HG03025 (cell line): Measurements from ENCODE around the gene SLC41A2.
"Not testable (repeated sequence)": the region's sequence is repeated elsewhere in the genome, so short reads cannot be mapped to it uniquely, and the experiment has no call there.

Experiments used
- ATAC-seq: cut with Tn5 transposase; IDR thresholded peaks from one replicate; pipeline ENCODE4 v1.9.1; 2021; ENCODE audit warnings: mild to moderate bottlenecking, moderate library complexity; ENCODE audit not compliant: unreplicated experiment, low FRiP score

The SLC41A2 gene

DNA sequence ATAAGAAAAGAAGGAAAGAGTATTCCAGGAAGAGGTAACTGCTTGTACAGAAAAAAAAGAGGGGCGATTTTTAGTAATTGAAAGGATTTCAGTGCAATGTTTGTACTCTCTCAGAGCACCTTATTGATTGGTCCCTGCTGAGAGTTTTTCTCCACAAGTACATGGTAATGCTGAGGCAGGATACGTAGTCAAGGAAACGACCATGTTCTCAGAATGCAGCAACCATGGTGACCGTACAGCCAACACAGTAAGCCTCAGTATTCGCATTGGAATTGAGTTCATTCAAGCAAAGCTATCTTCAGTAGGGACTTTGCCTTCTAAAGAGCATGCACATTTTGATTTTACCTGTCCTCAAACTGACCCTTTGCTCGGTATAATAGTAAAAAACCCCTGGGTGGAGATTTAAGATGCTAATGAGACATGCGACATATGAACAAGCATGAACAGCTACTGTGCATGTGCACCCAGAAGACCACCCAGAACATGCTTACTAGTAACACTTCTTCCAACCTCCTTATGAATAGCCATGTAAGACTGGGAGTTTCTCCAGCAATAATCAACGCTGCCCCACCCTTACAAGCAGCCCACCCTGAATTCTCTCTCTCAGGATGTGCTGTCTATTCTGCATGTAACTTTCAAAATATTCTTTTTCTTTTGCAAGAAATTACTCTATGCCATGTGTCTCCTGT lies 6.2 kb upstream of the SLC41A2 start:
- ATAC-seq: no peak

DNA sequence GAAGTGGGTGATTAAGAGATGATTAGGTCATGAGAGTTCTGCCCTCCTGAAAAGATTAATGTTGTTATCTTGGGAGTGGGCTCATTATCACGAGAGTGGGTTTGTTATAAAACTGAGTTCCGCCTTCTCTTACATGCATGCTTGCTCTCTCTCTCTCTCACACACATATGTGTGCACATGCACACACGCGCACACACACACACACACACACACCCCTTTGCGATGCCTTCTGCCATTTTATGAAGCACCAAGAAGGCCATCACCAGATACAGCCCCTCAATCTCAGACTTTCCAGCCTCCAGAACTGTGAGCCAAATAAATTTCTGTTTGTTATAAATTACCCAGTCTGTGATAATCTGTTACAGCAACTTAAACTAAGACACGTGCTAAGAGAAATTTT lies 5.7 kb upstream of the SLC41A2 start:
- ATAC-seq: no peak

DNA sequence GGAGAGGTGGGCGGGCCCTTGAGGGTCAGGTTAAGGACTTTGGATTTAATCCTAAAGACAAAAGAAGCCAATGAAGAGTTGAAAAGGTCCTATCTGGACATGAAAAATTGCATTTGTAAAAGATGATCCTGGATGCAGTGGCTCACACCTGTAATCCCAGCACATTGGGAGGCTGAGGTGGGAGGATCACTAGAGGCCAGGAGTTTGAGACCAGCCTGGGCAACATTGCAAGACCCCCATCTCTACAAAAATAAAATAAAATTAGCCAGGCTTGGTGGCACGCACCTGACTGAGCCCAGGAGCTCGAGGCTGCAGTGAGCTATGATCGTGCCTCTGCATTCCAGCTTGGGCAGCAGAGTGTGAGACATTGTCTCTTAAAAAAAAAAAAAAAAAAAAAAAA lies 2.4 kb upstream of the SLC41A2 start:
- ATAC-seq: no peak

DNA sequence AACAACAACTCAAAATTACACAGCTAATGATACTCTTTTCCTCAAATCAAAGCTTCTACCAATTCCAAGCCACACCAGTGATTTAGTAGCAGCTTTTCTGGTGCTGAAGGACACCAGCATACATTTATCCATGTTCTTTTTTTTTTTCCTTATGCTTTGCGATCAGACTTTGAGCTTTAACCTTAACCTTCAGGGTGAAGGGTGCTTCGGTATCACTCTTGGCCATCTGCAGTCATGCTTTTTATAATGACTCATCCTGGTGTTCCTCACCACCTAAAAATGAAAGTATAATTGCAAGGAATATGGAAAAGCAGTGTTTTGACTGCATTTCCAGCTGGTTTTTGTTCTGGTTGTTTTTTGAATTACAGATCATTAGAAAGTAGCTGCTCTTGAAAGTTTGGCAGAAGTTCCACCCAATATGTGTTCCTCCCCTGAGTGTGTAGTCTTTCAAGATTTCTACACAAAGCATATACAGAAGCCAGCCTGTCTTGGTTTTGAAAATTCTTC lies 1.3 kb upstream of the SLC41A2 start:
- ATAC-seq: no peak

DNA sequence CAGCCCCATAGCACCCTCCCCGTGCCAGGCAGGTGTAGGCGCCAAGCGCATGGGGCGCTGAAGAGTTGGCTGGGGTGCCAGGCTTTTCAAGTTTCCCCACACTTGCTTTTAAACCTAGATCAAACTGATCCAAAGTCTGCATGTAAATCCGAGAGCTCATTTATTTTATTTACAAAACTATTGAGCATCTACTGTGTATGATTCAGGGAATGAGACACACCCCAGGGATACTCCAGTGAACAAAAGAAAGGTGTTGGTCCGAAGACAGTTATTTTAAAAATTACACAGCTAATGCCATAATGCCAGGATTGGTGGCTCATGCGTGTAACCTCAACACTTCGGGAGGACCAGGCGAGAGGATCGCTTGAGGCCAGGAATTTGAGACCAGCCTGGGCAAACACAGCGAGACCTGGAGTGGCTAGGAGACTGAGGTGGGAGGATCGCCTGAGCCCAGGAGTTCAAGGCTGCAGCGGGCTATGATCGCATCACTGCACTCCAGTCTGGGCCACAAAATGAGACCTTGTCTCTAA lies 780 bp upstream of the SLC41A2 start:
- ATAC-seq: no peak

DNA sequence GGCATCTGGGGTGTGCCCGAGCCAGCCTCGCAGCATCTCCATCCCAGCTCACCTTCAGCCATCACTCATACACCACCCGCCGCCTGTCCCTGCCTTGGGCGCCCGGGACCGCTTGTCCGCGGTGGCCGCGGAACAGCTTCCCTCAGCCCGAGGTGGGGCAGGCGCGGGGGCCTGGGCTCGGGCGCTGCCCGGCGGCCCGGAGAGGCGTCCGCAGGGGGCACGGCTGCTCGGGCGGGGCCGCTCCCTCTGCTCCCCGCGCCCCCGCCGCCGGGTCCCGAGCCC lies 430 bp downstream of the SLC41A2 start:
- ATAC-seq: peak; percentile 27

DNA sequence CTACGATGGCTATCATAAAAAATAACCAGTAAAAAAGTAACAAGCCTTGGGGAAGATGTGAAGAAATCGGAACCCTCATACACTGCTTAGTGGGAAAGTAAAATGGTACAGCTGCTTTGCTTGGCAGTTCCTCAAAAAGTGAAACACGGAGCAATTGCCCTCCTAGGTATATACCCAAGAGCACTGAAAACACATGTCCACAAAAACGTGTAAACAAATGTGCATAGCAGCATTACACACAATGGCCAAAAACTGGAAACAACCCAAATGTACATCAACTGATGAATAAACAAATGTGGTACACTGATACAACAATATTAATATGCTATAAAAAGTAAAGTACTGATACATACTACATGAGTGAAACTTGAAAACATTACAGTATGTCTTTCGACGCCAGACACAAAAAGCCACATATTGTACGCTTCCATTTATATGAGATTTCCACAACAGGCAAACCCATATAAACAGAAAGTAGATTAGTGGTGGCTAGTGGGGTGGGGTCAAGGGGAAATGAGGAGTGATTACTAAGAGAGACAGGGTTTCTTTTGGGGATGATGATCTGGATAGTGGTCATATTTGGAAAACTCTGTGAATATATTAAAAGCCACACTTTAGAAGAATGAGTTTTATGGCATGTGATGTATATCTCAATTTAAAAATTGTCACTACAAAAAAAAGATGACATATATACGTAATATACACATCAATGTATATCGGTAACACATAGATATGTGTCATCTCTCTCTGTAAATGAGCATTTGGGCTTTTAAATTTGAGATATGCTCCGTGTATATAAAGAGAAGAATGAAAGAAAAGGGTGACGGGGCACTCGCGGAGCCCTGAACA lies 996 bp downstream of the SLC41A2 start:
- ATAC-seq: no peak

DNA sequence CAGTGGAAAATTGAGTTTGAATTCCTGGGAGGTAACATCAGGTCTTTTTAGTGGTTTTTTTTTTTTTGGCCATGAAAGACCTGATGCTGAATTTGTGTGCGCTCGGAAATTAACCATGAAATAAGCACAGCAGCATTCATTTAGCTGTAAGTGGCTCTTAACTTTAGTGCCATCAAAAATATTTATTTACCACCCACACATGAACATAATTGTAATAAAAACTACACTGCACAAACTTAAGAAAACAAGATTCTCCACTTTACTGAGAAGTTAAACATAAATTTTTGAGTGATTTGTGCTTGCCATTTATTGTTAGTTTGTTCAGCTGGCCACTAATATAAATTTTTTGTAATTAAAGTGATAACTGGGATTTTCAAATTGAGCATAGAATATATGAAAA lies 2.4 kb downstream of the SLC41A2 start:
- no peak for ATAC-seq

DNA sequence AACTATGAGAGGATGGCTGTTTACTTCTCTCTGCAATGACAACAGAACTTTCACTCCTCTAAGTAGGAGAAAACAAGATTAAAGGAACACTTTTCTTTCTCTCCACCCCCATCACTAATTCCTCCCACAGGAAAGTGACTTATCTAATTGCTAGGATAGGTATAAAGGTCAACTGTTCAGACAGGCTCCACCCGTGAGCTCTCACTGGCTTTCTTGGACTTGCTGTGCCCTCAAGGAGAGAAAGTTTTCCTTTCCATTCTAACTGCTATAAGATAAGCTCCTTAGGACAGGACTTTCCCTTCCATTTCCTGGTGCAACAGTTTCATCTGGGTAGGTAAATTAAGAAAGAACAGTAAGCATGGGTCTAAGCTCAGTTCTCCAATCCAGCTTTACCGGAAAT lies 4.8 kb downstream of the SLC41A2 start:
- no peak for ATAC-seq

DNA sequence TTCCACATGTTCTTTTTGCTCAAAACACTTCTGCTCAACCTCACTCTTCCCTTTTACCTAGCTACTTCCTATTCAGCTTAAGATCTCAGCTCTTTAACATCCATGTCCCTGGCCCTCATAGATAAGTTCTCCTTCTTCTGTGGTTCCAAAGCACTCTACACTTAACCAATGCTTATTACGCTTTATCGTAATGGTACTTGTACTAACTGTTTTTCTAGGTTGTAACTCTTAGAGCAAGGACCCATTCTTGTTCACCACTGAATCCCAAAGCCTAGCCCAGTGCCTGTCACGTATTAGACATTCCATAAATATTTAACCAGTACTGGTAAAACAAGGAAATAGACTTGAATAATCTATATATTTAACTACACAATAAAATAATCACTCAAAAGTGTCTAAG lies 5.3 kb downstream of the SLC41A2 start:
- no peak for ATAC-seq

DNA sequence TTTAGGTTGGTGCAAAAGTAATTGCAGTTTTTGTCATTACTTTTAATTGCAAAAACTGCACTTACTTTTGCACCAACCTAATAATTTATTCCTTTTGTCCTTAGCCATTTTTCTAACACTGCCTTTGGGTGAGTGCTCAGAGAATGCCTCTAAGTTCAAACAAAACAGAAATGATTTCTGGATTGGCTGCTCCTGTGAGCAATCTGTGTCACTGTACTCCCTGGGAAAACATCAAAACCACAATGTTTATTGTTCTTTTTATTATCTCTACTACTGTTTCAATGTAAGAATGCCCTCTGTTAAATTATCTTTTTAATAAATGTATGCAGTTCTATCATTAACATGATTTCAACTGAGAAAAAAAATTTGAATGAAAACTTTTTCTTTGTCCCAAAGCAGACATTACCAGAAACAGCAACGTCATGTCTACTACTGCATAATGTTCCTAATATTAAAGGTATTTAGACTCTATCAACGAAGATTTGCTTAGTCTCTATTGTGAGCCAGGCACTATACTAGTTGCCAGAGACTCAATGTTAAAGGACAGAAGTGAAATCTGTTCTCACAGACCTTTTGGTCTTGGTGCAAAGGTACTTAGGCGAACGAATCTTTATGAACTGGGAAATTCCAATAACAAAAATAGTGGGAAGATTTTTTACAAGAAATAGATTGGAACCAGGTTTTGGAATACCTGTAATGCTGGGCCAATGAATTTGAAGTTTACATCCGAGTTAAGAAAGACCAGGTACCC lies 6.2 kb downstream of the SLC41A2 start:
- ATAC-seq: no peak

DNA sequence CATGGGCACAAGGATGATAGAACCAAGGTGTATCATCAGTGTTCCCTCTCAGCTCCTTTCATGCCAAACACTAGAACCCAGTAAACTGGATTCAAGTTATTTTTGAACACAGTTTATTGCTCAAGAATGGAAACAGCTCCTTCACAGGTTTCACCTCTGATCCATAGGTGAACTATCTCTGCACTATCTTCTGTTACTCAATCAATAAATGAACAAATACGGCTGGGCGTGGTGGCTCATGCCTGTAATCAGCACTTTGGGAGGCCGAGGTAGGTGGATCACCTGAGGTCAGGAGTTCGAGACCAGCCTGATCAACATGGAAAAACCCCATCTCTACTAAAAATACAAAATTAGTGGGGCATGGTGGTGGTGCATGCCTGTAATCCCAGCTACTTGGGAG lies 9.4 kb downstream of the SLC41A2 start:
- ATAC-seq: not testable (repeated sequence)

DNA sequence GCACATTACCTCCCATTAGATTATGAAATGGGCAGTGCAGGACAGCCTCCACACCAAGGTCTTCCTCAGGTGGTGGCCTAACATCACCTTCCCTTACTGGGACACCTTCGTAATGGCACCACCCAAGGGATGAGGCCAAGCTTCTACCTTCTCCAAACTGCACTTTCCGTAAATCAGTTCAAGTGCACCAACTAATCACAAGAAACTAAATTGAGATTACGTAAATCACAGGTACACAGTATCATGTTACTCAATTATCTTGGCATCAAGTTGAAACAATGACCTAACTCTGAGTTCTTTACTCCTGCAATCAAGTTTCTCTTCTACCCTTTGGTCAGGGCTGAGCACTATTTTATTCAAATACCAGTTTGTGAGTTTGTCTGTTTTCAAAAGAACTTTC lies 13.8 kb downstream of the SLC41A2 start:
- ATAC-seq: no peak

DNA sequence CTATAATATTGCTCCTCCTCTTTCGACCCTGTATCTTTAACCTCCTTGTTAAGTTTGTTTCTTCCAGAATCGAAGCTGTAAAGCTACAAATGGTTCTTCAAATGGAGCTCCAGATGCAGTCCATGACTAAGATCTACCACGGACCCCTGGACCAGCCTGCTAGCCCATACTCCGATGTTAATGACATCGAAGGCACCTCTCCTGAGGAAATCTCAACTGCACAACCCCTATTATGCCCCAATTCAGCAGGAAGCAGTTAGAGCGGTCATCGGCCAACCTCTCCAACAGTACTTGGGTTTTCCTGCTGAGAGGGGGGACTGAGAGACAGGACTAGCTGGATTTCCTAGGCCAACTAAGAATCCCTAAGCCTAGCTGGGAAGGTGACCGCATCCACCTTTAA lies 14.7 kb downstream of the SLC41A2 start:
- not testable (repeated sequence) for ATAC-seq

DNA sequence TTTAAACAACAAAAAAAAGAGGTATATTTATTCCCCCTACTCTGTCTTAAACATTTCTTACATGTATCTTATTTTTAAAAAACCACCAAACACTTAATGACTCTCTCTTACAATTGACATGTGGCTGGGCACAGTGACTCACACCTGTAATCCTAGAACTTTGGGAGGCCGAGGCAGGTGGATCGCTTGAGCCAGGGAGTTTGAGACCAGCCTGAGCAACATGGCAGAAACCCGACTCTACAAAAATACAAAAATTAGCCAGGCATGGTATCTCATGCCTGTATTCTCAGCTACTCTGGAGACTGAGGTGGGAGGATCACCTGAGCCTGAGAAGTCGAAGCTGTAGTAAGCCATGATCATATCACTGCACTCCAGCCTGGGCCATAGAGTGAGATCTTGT lies 16.0 kb downstream of the SLC41A2 start:
- no peak for ATAC-seq

DNA sequence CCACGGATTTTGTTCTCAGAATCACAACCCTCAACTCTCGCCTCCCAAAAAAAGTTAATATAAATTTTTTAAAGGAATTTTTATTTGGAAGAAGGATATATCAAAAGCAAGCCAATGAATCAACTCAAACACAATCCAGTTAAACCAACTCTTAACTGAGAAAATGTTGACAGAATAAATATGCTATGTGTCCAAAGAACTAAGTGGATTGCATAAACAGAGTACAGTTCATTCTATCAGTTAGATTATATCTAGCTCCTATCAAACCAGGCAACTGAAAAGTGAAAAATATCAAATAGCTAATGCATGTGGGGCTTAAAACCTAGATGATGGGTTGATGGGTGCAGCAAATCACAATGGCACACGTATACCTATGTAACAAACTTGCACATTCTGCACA lies 16.6 kb downstream of the SLC41A2 start:
- no peak for ATAC-seq

DNA sequence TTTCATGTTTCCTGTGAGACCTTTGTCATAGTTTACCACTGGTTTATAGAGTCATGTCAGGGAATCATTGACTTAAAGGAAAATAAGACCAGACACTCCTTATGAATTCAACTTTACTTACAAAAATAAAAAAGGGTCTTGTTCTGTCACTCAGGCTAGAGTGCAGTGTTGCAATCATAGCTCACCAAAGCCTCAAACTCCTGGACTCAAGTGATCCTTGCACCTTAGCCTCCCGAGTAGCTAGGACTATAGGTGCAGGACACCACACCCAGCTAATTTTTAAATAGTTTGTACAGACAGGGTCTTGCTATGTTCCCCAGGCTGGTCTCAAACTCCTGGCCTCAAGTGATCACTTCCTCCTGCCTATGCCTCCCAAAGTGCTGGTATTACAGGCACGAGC lies 19.0 kb downstream of the SLC41A2 start:
- ATAC-seq: no peak

DNA sequence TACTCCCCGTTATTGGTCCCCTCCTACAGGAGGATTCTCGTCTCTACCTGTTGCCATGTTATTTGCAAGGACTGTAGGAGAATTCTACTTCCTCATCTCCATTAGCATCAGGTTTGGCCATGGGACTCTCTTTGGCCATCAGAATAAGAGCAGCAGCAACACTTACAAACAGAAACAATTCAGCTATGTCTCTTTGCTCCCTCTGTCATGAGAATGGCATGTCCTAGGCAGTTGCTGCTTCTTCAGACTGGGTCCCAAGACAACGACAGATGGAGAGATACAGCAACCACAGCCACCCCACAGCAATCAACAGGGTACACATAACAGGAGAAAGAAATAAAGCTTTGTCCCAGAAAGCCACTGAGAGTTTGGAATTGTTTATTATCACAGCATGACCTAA lies 19.7 kb downstream of the SLC41A2 start:
- ATAC-seq: no peak

DNA sequence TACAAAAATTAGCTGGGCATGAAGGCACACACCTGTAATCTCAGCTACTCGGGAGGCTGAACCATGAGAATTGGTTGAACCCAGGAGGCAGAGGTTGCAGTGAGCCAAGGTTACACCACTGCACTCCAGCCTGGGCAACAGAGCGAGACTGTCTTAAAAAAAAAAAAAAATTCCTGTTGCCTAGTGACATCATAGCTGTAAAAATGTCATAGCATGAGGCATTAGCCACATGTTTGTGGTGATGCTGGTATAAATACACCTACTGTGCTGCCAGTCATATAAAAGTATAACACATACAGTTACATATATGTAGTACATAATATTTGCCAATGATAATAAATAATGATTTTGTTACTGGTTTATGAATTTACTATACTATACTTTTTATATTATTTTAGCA lies 22.2 kb downstream of the SLC41A2 start:
- ATAC-seq: no peak

DNA sequence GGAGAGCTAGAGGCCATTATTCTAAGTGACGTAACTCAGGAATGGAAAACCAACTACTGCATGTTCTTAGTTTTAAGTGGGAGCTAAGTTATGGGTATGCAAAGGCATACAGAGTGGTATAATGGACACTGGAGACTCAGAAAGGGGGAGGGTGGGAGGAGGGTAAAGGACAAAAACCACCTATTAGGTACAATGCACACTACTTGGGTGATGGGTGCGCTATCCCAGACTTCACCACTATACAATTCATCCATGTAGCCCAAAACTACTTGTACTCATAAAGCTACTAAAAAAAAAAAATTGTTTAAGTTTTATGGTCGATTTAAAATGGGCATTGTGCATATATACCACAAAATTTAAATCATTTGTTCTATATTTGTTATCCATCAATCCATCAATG lies 24.3 kb downstream of the SLC41A2 start:
- ATAC-seq: no peak

DNA sequence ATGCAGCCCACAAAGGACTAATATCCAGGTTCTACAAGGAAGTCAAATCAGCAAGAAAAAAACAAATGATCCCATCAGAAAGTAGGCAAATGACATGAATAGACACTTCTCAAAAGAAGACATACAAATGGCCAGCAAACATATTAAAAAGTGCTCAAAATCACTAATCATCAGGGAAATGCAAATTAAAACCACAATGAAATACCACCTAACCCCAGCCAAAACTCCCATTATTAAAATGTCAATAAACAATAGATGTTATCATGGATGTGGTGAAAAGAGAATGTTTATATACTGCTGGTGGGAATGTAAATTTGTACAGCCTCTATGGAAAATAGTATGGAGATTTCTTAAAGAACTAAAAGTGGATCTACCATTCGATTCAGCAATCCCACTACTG lies 25.0 kb downstream of the SLC41A2 start:
- no peak for ATAC-seq
